Effector memory CD8-positive, alpha-beta T cell (primary cell): ENCODE data around the gene CST3.
A peak's percentile ranks its signal among the peaks of the same experiment; 100 is the strongest.
"Not testable (repeated sequence)": the region's sequence is repeated elsewhere in the genome, so short reads cannot be mapped to it uniquely, and the experiment has no call there.

Experiments used
- ATAC-seq: fragments of 150-1000 bp; cut with Tn5 transposase; replicated peaks from 2 replicates; pipeline ENCODE4 v1.10.0; 2021; ENCODE audit warnings: mild to moderate bottlenecking, moderate library complexity
- DNase-seq, 3 experiments: peaks; one replicate each; pipeline ENCODE4 v3.0.0; 2021
- H3K27ac Mint-ChIP-seq, 2 donors: one replicate each; pipeline ENCODE4 v1.8.0; 2022; ENCODE audit warnings: mild to moderate bottlenecking in 2 of 2, mixed read lengths in 2 of 2, moderate library complexity in 2 of 2
- H3K27me3 Mint-ChIP-seq, 2 donors: one replicate each; pipeline ENCODE4 v1.8.0; 2022; ENCODE audit warnings: mixed read lengths in 2 of 2
- H3K36me3 Mint-ChIP-seq: one replicate; pipeline ENCODE4 v1.8.0; 2022; ENCODE audit warnings: mild to moderate bottlenecking, moderate library complexity, mixed read lengths; ENCODE audit not compliant: insufficient read depth
- H3K4me1 Mint-ChIP-seq, 2 donors: one replicate each; pipeline ENCODE4 v1.8.0; 2022; ENCODE audit warnings: low read depth in 2 of 2, mixed read lengths in 2 of 2
- H3K4me3 Mint-ChIP-seq, 2 donors: one replicate each; pipeline ENCODE4 v1.8.0; 2022; ENCODE audit warnings: mild to moderate bottlenecking in 2 of 2, mixed read lengths in 2 of 2, moderate library complexity in 2 of 2
- H3K9me3 Mint-ChIP-seq, 2 donors: one replicate each; pipeline ENCODE4 v1.8.0; 2022; ENCODE audit warnings: mixed read lengths in 2 of 2

The CST3 gene

DNA sequence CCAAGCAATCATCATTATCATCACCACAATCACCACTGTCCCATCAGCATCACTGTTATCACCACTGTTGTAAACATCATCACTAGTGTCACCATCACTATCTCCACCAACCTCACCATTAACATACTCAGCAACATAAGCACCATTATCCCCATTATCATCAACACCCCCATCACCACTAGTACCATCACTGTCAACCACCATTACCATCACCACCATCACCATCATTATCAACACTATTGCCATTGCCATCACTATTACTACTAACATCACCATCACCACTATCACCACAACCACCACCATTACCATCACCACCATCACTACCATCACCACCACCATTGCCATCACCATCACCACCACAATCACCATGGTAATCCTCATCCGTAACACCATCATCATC, 31.6 kb upstream of the CST3 start:
- ATAC-seq (peak; percentile 7), DNase-seq (no peak)
- H3K27ac Mint-ChIP-seq, result no peak overlapping the region
- H3K4me1 Mint-ChIP-seq, result no peaks in the 10 kb centered on the region
- H3K27me3 Mint-ChIP-seq, result no peaks in the 10 kb centered on the region
- no peak overlapping the region for H3K4me3 Mint-ChIP-seq
- H3K9me3 Mint-ChIP-seq, result no peaks in the 10 kb centered on the region
- H3K36me3 Mint-ChIP-seq, result no peaks in the 10 kb centered on the region

DNA sequence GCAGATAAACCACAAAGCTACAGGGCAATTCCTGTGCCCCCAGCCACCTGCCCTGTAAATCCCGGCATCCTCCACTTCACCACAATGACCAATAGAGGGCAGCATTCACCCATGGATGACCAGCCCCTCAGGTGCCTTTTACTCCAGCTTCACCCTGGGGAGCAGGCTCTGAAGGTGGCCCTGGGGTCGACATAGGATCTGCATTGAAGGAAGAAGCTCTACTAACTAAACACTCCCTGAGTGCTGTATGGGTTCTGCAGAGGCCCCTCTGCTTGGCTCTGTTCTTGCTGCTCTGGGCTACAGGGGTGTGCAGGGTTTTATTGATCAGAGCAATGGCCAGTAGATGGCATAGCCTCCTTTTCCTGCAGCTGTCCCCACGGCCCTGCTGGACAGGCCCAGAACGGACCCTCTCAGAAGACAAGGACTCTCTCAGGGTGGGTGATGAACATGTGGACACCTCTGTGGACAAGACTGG, 30.8 kb upstream of the CST3 start:
- peak; percentile 54 for ATAC-seq

DNA sequence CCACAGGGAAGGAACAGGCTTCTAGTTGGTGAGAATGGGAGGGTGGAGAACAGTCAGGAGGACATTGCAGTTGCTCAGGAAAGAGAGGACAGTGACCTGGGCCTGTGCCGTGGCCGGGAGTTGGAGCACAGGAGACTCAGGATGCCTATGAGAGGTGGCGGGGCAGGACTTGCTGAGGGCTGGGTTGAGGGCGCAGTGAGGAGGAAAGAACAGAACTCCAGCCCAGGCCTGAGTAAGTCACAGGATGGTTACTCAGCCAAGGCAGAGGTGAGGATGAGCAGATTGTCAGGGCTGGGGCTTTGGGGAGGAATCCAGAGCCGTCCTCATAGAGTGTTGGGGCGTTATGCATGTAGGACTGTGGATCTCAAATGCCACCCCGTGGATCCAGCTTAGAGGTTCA, 29.9 kb upstream of the CST3 start:
- Mint-ChIP-seq H3K4me1 (no peaks in the 10 kb centered on the region), H3K9me3 (no peaks in the 10 kb centered on the region), H3K36me3 (no peaks in the 10 kb centered on the region), H3K27ac (no peak overlapping the region), H3K4me3 (no peak overlapping the region), H3K27me3 (no peaks in the 10 kb centered on the region)
- ATAC-seq, result no peak
- DNase-seq, result no peak

More for the DNA sequence above, 30.8 kb upstream of the CST3 start:
- no peaks in the 10 kb centered on the region for H3K36me3 Mint-ChIP-seq
- H3K27ac Mint-ChIP-seq, result no peak overlapping the region
- H3K4me3 Mint-ChIP-seq, result no peak overlapping the region
- H3K27me3 Mint-ChIP-seq, result no peaks in the 10 kb centered on the region
- H3K4me1 Mint-ChIP-seq, result no peaks in the 10 kb centered on the region
- DNase-seq, result peak; percentile 21 to 42 (median 26)
- no peaks in the 10 kb centered on the region for H3K9me3 Mint-ChIP-seq

DNA sequence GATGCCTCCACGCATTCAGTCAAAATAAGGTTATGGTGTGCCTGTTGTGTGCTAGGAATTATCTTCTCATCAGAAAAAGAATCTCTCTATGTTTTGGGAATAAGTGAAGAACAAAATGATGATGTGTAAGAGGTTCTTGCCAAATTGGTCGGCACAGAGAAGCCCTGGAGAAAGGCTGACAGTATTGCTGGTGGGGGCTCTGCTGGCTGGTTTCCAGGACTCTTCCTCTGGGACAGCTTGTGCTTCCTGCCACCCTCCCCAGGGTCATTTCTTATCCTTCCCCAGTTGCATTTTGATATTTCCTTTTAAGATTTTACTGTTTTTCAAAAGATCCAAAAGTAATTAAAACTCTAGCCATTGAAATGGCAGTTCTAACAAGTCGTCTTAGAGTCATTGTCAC, 28.9 kb upstream of the CST3 start:
- peaks cover 2% of the 10 kb centered on the region for H3K36me3 Mint-ChIP-seq
- DNase-seq, result no peak
- H3K4me3 Mint-ChIP-seq, result no peak overlapping the region
- no peaks in the 10 kb centered on the region for H3K4me1 Mint-ChIP-seq
- H3K9me3 Mint-ChIP-seq, result no peaks in the 10 kb centered on the region
- no peak overlapping the region for H3K27ac Mint-ChIP-seq
- H3K27me3 Mint-ChIP-seq, result no peaks in the 10 kb centered on the region
- ATAC-seq, result no peak

DNA sequence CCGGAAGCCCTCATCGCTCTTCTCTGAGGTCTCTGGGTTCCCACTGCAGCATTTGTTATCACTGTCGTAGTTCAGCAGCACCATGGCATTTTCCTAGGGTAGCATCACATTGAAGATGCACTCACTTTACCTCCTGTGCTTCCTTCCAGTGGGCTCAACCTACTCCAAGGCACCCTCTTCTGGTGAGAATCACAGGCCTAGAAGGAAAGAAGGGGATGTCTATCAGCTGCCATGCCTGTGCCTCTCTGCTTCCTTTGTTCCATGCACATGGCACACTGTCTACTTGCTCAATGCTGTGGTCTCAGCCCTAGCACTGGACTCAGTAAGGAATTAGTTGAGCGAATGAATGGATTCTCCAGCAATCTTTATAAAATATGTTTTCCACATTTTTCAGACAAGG, 28.4 kb upstream of the CST3 start:
- H3K27me3 Mint-ChIP-seq, result no peaks in the 10 kb centered on the region
- ATAC-seq, result no peak
- peaks cover 2% of the 10 kb centered on the region for H3K36me3 Mint-ChIP-seq
- no peaks in the 10 kb centered on the region for H3K4me1 Mint-ChIP-seq
- no peaks in the 10 kb centered on the region for H3K9me3 Mint-ChIP-seq
- DNase-seq, result no peak
- no peak overlapping the region for H3K27ac Mint-ChIP-seq
- H3K4me3 Mint-ChIP-seq, result no peak overlapping the region

DNA sequence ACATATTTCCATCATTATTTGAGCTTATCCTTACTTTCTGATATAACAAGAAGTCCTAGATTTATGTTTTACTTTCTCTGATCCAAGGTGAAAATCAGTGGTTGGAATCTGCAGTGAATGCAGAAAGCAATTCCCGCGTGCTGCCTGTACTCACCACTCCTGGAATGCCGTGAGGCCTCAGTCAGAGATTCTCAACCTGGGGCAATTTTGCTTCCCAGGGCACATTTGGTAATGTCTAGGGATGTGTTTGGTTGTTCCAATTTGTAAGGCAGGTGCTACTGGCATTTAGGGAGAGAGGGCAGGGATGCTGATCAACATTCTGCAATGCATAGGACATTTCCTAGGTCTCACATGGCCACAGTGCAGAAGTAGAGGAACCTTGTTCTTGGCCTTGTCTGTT, 27.2 kb upstream of the CST3 start:
- H3K27ac Mint-ChIP-seq, result no peak overlapping the region
- no peak for ATAC-seq
- H3K4me1 Mint-ChIP-seq, result no peaks in the 10 kb centered on the region
- H3K36me3 Mint-ChIP-seq, result peaks cover 2% of the 10 kb centered on the region
- H3K4me3 Mint-ChIP-seq, result no peak overlapping the region
- no peaks in the 10 kb centered on the region for H3K27me3 Mint-ChIP-seq
- no peaks in the 10 kb centered on the region for H3K9me3 Mint-ChIP-seq
- DNase-seq, result no peak

DNA sequence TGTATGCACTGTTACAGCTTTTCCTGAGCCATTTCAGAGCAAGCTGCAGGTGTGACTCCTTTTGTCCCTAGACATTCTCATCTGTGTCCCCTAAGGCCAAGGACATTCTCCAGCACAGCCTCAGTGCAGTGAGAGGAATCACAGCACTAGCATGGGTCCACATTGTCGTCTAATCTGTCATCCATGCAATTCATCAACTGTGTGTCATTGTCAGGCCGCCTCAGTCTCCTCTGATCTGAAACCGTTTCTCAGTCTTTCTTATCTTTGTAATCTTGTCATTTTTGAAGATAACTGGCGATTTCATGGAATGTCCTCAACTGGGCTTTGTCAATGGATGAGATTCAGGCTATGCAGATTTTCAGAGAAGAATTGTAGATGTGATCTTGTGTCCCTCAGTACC, 26.3 kb upstream of the CST3 start:
- ATAC-seq, H3K27me3 Mint-ChIP-seq, H3K36me3 Mint-ChIP-seq, H3K9me3 Mint-ChIP-seq, DNase-seq, H3K27ac Mint-ChIP-seq, H3K4me1 Mint-ChIP-seq, H3K4me3 Mint-ChIP-seq: not testable (repeated sequence)

DNA sequence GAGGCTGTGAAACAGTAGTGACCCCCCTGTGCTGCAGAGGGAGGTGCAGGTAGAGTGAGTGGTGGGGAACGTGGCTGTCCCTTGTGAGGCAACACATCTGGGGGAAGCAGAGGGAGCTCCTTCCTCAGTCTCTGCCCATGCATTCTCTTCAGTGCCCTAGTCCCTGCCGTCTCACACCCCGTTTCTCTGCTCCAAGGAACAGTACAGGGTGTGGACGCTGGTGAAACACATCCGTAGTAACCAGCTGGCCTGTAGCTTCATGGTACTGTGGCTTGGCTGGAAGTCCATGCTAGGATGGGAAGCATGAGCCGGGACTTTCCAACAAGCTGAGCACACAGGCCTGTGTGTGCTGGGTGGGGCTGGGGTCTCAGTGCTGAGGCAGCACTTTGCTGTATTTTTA, 25.4 kb upstream of the CST3 start:
- H3K27me3 Mint-ChIP-seq, result no peaks in the 10 kb centered on the region

DNA sequence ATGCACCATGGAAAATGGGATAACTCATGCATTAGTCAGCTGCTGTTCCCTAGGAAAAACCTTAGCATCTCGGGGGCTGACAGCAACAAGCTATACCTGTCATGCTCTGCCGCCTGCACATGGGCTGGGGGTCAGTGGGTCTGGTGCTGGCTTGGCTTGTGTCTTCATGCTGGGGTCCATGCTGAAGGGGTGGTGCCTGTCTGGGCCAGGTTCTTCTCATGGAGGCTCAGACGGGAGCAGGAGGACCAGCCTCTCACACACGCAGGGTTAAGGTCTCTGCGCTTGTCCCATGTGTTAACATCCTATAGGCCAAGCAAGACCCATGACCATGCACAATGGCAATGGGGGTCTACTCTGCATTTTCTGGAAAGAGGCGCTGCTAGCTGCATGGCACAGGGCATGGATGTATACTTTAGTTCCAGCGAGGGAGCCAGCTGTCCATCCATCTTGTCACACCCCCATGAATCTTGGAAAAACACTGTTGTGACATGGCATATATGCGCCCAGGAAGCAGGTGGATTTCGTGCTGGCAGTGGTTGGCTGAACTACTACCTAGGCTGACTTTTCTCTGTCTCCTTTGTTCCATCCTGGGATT, 24.6 kb upstream of the CST3 start:
- Mint-ChIP-seq H3K9me3 (no peaks in the 10 kb centered on the region), H3K4me3 (no peak overlapping the region), H3K27ac (no peak overlapping the region), H3K27me3 (no peaks in the 10 kb centered on the region), H3K4me1 (no peaks in the 10 kb centered on the region), H3K36me3 (peaks cover 2% of the 10 kb centered on the region)
- ATAC-seq (no peak), DNase-seq (no peak)

More for the DNA sequence above, 25.4 kb upstream of the CST3 start:
- DNase-seq (no peak), ATAC-seq (no peak)
- Mint-ChIP-seq H3K4me1 (no peaks in the 10 kb centered on the region), H3K36me3 (peaks cover 2% of the 10 kb centered on the region), H3K27ac (no peak overlapping the region), H3K4me3 (no peak overlapping the region), H3K9me3 (no peaks in the 10 kb centered on the region)

DNA sequence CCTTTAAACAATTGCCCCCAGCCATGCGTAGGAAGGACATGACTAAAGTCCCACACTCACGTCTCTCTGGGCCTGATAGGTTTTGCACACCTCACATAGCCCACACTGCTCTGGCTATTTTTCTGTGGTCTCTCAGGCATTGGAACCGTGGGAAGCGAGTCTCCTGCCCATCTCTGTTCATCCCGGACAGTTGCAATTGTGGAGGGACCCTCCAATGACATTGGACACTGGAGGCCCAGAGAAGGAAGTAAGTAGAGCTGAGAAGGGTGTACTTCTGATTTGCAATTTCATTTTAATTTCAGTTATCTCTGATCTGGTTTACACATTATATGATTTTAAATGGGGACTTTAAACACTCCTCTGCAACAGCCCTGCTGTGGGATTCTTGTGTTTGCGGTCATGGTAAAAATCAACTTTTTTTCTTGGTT, 23.3 kb upstream of the CST3 start:
- no peak for ATAC-seq
- Mint-ChIP-seq H3K4me3 (no peak overlapping the region), H3K27me3 (peaks cover 0 to 12% of the 10 kb centered on the region in 2 donors)

DNA sequence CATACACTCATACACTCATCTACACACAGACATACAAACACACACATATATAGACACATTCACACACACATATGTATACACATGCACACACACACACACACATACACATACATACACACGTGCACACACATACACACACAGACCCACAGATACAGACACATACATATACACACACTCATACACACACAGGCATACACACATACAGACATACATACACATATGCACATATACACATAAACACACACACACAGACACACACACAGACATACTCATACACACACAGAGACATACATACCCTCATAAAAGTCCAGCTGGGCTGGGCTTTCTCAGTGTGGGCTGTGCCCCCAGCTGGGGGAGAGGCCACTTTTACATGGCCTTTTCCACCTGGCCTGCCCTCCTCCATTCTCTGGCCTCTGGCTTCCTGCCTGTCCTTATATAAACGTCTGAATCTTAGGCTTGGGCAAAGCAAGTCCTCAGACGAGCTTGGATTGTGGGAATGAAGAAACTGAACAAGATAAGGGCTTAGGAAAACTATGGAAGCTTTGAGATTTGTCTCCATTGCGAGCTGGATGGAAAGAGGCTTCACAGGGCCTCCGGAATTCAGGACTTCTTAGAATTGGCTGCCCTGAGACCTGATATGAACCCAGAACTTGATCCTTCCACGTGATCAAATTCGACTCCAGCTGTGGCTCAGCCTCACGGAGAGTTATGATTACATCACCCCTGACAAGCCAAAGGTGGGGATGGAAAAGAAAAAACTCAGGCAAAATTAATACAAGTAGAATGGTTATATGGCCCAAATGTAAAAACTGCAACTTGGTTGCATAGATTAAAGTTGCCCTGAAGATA, 22.5 kb upstream of the CST3 start:
- ATAC-seq (no peak), DNase-seq (no peak)
- Mint-ChIP-seq H3K27me3 (peaks cover 0 to 18% of the 10 kb centered on the region in 2 donors), H3K4me1 (no peaks in the 10 kb centered on the region), H3K4me3 (no peak overlapping the region), H3K9me3 (no peaks in the 10 kb centered on the region), H3K27ac (no peak overlapping the region), H3K36me3 (peaks cover 2% of the 10 kb centered on the region)

More for the DNA sequence above, 23.3 kb upstream of the CST3 start:
- no peak for DNase-seq
- peaks cover 2% of the 10 kb centered on the region for H3K36me3 Mint-ChIP-seq
- H3K27ac Mint-ChIP-seq, result no peak overlapping the region
- H3K9me3 Mint-ChIP-seq, result no peaks in the 10 kb centered on the region
- H3K4me1 Mint-ChIP-seq, result no peaks in the 10 kb centered on the region

DNA sequence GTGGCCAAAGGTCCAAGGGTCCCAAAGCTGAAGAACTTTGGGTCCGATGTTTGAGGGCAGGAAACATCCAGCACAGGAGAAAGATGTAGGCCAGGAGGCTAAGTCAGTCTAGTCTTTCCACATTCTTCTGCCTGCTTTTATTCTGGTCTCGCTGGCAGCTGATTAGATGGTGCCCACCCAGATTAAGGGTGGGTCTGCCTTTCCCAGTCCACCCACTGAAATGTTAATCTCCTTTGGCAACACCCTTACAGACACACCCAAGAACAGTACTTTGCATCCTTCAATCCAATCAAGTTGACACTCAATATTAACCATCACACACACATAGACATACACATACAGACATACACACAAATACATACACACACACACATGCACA, 21.8 kb upstream of the CST3 start:
- H3K4me1 Mint-ChIP-seq, H3K9me3 Mint-ChIP-seq, ATAC-seq, H3K36me3 Mint-ChIP-seq, H3K27ac Mint-ChIP-seq, DNase-seq, H3K4me3 Mint-ChIP-seq: not testable (repeated sequence)
- peaks cover 6 to 22% of the 10 kb centered on the region in 2 donors for H3K27me3 Mint-ChIP-seq

DNA sequence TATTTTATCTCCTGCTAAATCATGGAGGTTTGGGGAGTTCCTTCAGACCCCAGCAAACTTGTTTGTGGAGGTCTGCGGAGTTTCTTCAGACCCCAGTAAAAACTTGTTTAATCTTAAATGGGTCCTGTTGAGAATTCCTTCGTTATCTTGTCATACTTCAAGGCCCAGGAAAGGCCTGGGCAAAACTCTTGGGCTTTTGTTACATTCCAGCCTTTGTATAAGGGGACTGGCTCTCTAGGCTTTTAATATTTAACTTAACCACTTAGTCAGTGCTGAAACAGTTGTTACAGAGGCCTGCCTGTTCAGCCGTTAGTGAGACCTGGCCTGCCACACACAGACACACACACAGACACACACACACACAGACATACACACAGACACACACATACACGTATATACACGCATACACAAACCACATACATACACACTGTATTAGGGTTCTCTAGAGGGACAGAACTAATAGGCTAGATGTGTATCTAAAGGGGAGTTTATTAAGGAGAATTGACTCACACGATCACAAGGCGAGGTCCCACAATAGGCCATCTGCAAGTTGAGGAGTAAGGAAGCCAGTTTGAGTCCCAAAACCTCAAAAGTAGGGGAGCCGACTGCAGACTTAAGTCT, 21.3 kb upstream of the CST3 start:
- no peak overlapping the region for H3K4me3 Mint-ChIP-seq
- no peaks in the 10 kb centered on the region for H3K4me1 Mint-ChIP-seq
- peaks cover 2% of the 10 kb centered on the region for H3K36me3 Mint-ChIP-seq
- no peak for DNase-seq
- H3K27ac Mint-ChIP-seq, result no peak overlapping the region
- H3K9me3 Mint-ChIP-seq, result no peaks in the 10 kb centered on the region
- ATAC-seq, result no peak
- H3K27me3 Mint-ChIP-seq, result peaks cover 6 to 27% of the 10 kb centered on the region in 2 donors

DNA sequence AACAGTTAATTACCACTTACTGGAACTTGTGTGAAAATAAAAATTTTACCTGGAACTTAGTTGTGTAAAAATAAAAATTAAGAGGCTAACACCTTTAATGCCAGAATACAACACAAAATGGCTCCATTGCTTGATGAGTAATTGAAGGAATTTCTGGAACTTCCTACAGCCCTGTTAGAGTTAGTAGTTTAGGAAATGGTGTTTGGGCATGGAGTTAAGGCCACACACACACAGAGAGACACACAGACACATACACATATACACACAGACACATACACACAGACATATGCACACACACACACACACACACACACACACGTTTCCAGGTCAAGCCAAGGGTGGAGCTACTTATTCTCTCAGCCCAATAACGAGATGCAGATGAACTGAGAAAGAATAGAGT, 20.6 kb upstream of the CST3 start:
- H3K4me1 Mint-ChIP-seq, result no peaks in the 10 kb centered on the region

More for the DNA sequence above, 20.6 kb upstream of the CST3 start:
- no peak overlapping the region for H3K27ac Mint-ChIP-seq
- DNase-seq (no peak), ATAC-seq (no peak)
- H3K27me3 Mint-ChIP-seq, result peaks cover 11 to 35% of the 10 kb centered on the region in 2 donors
- H3K9me3 Mint-ChIP-seq, result no peaks in the 10 kb centered on the region
- peaks cover 2% of the 10 kb centered on the region for H3K36me3 Mint-ChIP-seq
- no peak overlapping the region for H3K4me3 Mint-ChIP-seq
